B cell (primary cell): ENCODE results near the gene SLC39A2. TPM values are rescaled to one million over a fixed set of nuclear protein-coding genes. Genes with fewer than 3 reads are reported as not detected.
A peak's percentile ranks its signal among the peaks of the same experiment; 100 is the strongest.

Experiments
- ATAC-seq: fragments of 200-7000 bp; cut with Tn5 transposase; one replicate; pipeline ENCODE4 v1.10.0; 2021; ENCODE audit warnings: low read depth, mild to moderate bottlenecking, moderate number of reproducible peaks, moderate library complexity
- CTCF ChIA-PET: fragments of 350-600 bp; sonication (Branson Sonifier 250); formaldehyde crosslinking; loops from one replicate; lab custom pipeline; 2021; ENCODE audit warnings: antibody characterized with exemption, inconsistent platforms; lab: Charles Lee
- POLR2A ChIA-PET: fragments of 350-600 bp; sonication (Branson Sonifier 250); formaldehyde crosslinking; loops from one replicate; lab custom pipeline; 2021; ENCODE audit warnings: antibody characterized with exemption; lab: Charles Lee
- DNase-seq: peaks from one replicate; pipeline ENCODE4 v3.0.0; 2013
- H2AFZ ChIP-seq: 2 replicates; pipeline ENCODE4 v1.6.1; 2012; ENCODE audit warnings: mild to moderate bottlenecking, low read depth, low read length; ENCODE audit not compliant: insufficient read depth, poor library complexity, severe bottlenecking
- H3K27ac ChIP-seq, 2 donors: 1 replicate in 1 of 2; 2 replicates in 1 of 2; pipeline ENCODE4 v1.5.1; 2012 to 2013; ENCODE audit warnings: low read length in 2 of 2, mild to moderate bottlenecking in 2 of 2, moderate library complexity in 1 of 2
- H3K27me3 ChIP-seq, 4 experiments: fragments of 200-600 bp in 1 of 4; sonication (generic) in 1 of 4; replicated peaks in 1 of 4; 1 replicate in 2 of 4; 2 replicates in 2 of 4; pipeline versions ENCODE4 v1.6.1 to v1.7.0; 2013 to 2016; ENCODE audit warnings: low read length in 3 of 4, mild to moderate bottlenecking in 2 of 4, mixed read lengths in 1 of 4, moderate library complexity in 1 of 4; ENCODE audit not compliant: insufficient read depth in 4 of 4, control insufficient read depth in 3 of 4; ENCODE audit errors: control extremely low read depth in 1 of 4
- H3K36me3 ChIP-seq, 2 experiments: replicated peaks in 1 of 2; 1 replicate in 1 of 2; 2 replicates in 1 of 2; pipeline versions ENCODE4 v1.6.1 to v1.7.1; 2013; ENCODE audit warnings: low read length in 1 of 2; ENCODE audit not compliant: insufficient read depth in 2 of 2, control insufficient read depth in 1 of 2; ENCODE audit errors: control extremely low read depth in 1 of 2, extremely low read depth in 1 of 2
- H3K4me1 ChIP-seq, 2 donors: fragments of 200-600 bp in 1 of 2; sonication (generic) in 1 of 2; 1 replicate in 1 of 2; 2 replicates in 1 of 2; pipeline versions ENCODE4 v1.5.1 to v1.6.1; 2013 to 2017; ENCODE audit warnings: low read length in 2 of 2; ENCODE audit not compliant: control insufficient read depth in 2 of 2, insufficient read depth in 2 of 2
- H3K4me2 ChIP-seq: replicated peaks from 2 replicates; pipeline ENCODE3; 2012; ENCODE audit warnings: mild to moderate bottlenecking, low read depth, low read length; ENCODE audit not compliant: poor library complexity, severe bottlenecking
- H3K4me3 ChIP-seq, 5 experiments: fragments of 200-600 bp in 1 of 5; sonication (generic) in 1 of 5; 1 replicate in 3 of 5; 2 replicates in 2 of 5; pipeline versions ENCODE4 v1.5.1 to v1.7.0; 2011 to 2016; ENCODE audit warnings: low read length in 4 of 5, mild to moderate bottlenecking in 4 of 5, low read depth in 2 of 5, control low read depth in 1 of 5, moderate library complexity in 1 of 5; ENCODE audit not compliant: insufficient read depth in 1 of 5; ENCODE audit errors: control extremely low read depth in 1 of 5, extremely low read depth in 1 of 5
- H3K79me2 ChIP-seq: fragments of 200-600 bp; sonication (generic); one replicate; pipeline ENCODE4 v1.6.0; 2016; ENCODE audit warnings: low read length; ENCODE audit not compliant: control insufficient read depth, insufficient read depth
- H3K9ac ChIP-seq: fragments of 200-600 bp; sonication (generic); 2 replicates; pipeline ENCODE4 v1.6.1; 2017; ENCODE audit warnings: mild to moderate bottlenecking, low read length, moderate library complexity
- H3K9me3 ChIP-seq, 3 donors: one replicate each; pipeline versions ENCODE4 v1.6.1 to v1.7.1; 2013; ENCODE audit warnings: low read length in 2 of 3; ENCODE audit not compliant: control insufficient read depth in 2 of 3, insufficient read depth in 1 of 3; ENCODE audit errors: control extremely low read depth in 1 of 3
- H4K20me1 ChIP-seq: 2 replicates; pipeline ENCODE4 v1.6.0; 2012; ENCODE audit warnings: mild to moderate bottlenecking, low read length; ENCODE audit not compliant: insufficient read depth, control insufficient read depth, poor library complexity, severe bottlenecking
- H3K27ac Mint-ChIP-seq: one replicate; pipeline ENCODE4 v1.8.0; 2021; ENCODE audit warnings: mixed read lengths
- H3K27me3 Mint-ChIP-seq: one replicate; pipeline ENCODE4 v1.8.0; 2021; ENCODE audit warnings: mixed read lengths
- H3K4me1 Mint-ChIP-seq: one replicate; pipeline ENCODE4 v1.8.0; 2021; ENCODE audit warnings: mixed read lengths
- H3K4me3 Mint-ChIP-seq: one replicate; pipeline ENCODE4 v1.8.0; 2021; ENCODE audit warnings: mixed read lengths
- H3K9me3 Mint-ChIP-seq: one replicate; pipeline ENCODE4 v1.8.0; 2022; ENCODE audit warnings: mixed read lengths; ENCODE audit not compliant: insufficient read depth
- EZH2 ChIP-seq: IDR thresholded peaks from 2 replicates; pipeline ENCODE4 v1.6.1; 2012; ENCODE audit warnings: borderline replicate concordance, low read depth, mild to moderate bottlenecking, moderate library complexity, low read length; ENCODE audit not compliant: insufficient read depth, poor library complexity, severe bottlenecking
- WGBS: methylation state at CpG from one replicate; pipeline ENCODE4 v1.1.5; 2013; ENCODE audit warnings: missing lambda C conversion rate; ENCODE audit not compliant: insufficient coverage; 5-methylcytosine and 5-hydroxymethylcytosine counted together
- intact Hi-C: fragments of 100-400 bp; cut with micrococcal nuclease; formaldehyde crosslinking; loops from one replicate; pipeline ENCODE4 v1.10.0; 2022
- polyA plus RNA-seq: library from polyadenylated mRNA; depleted of rRNA; stranded (reverse); fragments of >200 nt; gene quantifications from 2 replicates; pipeline ENCODE4 v1.2.3, GENCODE V29; 2012
- total RNA-seq, 2 donors: library from RNA; stranded (reverse); fragments of 120-200 nt in 1 of 2; gene quantifications; 1 replicate in 1 of 2; 2 replicates in 1 of 2; pipeline versions ENCODE4 v1.2.3 to v1.2.4, GENCODE V29; 2013 to 2022
- TF ChIP-seq, protein P1 (sequence below): fragments of 200-600 bp; IDR thresholded peaks from one replicate; pipeline ENCODE4 v1.8.0; 2022; ENCODE audit warnings: antibody characterized with exemption, mild to moderate bottlenecking

The SLC39A2 gene
- total and polyA plus RNA-seq, 2 donors (not counting 1 experiment from before 2014, with no cell fraction given): 0.07 to 0.25 TPM

DNA sequence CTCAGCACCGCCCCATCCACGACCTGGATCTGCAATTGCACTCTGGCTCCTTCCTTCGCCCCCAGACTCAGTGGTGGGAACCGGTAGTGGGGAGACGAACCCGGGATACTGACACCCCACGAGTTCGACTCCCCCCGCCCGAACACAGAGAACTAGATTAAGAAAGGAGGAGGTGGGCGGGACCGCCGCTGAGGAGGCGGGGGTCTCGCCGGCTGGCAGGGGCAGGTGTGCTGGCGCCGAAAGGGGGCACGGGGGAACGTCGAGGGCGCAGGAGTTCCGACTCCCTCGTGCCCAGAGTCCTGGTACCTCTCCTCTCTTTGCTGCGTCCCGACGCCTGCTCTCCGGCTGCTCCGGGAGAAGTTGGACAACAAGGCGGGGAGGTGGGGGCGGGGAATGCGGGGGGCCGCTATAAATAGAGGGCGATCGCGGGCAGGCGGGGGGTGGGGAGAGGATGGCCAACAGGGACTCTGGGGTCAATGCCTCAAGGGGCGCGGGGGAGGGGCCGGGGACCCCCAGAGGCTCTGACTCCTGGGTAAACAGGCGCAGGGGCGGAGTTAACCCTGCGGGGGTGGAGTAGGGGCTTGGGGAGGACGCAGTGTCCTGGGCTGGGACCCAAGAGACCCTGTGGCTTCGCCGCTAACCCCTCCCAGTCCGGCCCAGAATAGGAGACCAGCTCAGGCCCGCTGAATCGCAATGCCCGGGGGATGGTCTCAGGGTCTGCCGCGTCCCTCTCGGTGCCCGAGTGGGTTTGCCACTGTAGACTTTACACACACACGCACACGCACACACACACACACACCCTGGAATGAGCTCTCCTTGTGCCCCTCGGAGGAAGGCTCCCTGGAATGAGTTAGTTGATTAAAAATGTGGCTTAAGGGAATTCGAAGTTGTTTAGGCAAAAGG is 26.5 kb downstream of the SLC39A2 start:
- H3K4me2 ChIP-seq: peak overlapping the region; percentile 99
- WGBS: 8% methylated on average over 31 of the region's 58 CpGs
- POLR2A ChIA-PET: no interaction called here

More for the DNA sequence above, 26.5 kb downstream of the SLC39A2 start:
- Mint-ChIP-seq H3K4me3 (peak overlapping the region; percentile 93), H3K9me3 (no peaks in the 10 kb centered on the region), H3K4me1 (peaks cover 19% of the 10 kb centered on the region), H3K27me3 (peaks cover 16% of the 10 kb centered on the region), H3K27ac (peak overlapping the region; percentile 61)
- DNase-seq (peak; percentile 18), ATAC-seq (peak; percentile 28)
- Histone ChIP-seq H3K9me3 (no peaks in the 10 kb centered on the region), H4K20me1 (no peaks in the 10 kb centered on the region), H3K4me1 (peaks cover 12 to 23% of the 10 kb centered on the region in 2 donors), H2AFZ (peak overlapping the region; percentile 97), H3K36me3 (no peaks in the 10 kb centered on the region), H3K27ac (no peak overlapping the region), H3K9ac (peak overlapping the region; percentile 78), H3K79me2 (no peaks in the 10 kb centered on the region), H3K4me3 (peak overlapping the region; percentile 15 to 86 (median 75)), H3K27me3 (peaks cover 0 to 30% (median 8%) of the 10 kb centered on the region in 4 experiments)
- intact Hi-C loops: loop anchor here (2.0 kb wide), 3 partner anchors 45 to 79 kb away; partner anchors contain the start of gene ARHGEF40
- no peak for TF ChIP-seq EZH2
- TF ChIP-seq, protein P1, sequence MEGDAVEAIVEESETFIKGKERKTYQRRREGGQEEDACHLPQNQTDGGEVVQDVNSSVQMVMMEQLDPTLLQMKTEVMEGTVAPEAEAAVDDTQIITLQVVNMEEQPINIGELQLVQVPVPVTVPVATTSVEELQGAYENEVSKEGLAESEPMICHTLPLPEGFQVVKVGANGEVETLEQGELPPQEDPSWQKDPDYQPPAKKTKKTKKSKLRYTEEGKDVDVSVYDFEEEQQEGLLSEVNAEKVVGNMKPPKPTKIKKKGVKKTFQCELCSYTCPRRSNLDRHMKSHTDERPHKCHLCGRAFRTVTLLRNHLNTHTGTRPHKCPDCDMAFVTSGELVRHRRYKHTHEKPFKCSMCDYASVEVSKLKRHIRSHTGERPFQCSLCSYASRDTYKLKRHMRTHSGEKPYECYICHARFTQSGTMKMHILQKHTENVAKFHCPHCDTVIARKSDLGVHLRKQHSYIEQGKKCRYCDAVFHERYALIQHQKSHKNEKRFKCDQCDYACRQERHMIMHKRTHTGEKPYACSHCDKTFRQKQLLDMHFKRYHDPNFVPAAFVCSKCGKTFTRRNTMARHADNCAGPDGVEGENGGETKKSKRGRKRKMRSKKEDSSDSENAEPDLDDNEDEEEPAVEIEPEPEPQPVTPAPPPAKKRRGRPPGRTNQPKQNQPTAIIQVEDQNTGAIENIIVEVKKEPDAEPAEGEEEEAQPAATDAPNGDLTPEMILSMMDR: no peak
- CTCF ChIA-PET: interaction anchor here (0.6 to 3.2 kb wide), 5 partner anchors 10 to 79 kb away, joined by 3 to 21 read pairs (median 3); no protein-coding TSS in a partner anchor
